Mesenchymal stem cell (in vitro differentiated cells and primary cell): Measurements from ENCODE around the gene QSOX1.
"Not testable (repeated sequence)": the region's sequence is repeated elsewhere in the genome, so short reads cannot be mapped to it uniquely, and the experiment has no call there.

ENCODE experiments used
- DNase-seq: peaks from one replicate; pipeline ENCODE4 v3.0.0-alpha.2; 2013
- H2AFZ ChIP-seq: one replicate; pipeline ENCODE4 v1.6.1; 2013; ENCODE audit warnings: low read depth, mild to moderate bottlenecking, control low read depth, inconsistent platforms, low read length, moderate library complexity
- H2AK5ac ChIP-seq: 2 replicates; pipeline ENCODE4 v1.6.1; 2013; ENCODE audit warnings: low read length, moderate library complexity, mild to moderate bottlenecking, inconsistent platforms; ENCODE audit not compliant: severe bottlenecking
- H2BK120ac ChIP-seq: one replicate; pipeline ENCODE4 v1.6.1; 2013; ENCODE audit warnings: low read depth, mild to moderate bottlenecking, inconsistent platforms, low read length, moderate library complexity
- H2BK12ac ChIP-seq, 2 experiments: one replicate each; pipeline ENCODE4 v1.6.1; 2013; ENCODE audit warnings: inconsistent platforms in 2 of 2, low read length in 2 of 2, mild to moderate bottlenecking in 2 of 2, moderate library complexity in 2 of 2, control low read depth in 1 of 2
- H2BK15ac ChIP-seq: one replicate; pipeline ENCODE4 v1.6.1; 2013; ENCODE audit warnings: mild to moderate bottlenecking, low read depth, inconsistent platforms; ENCODE audit not compliant: poor library complexity, severe bottlenecking
- H2BK5ac ChIP-seq: 2 replicates; pipeline ENCODE4 v1.6.1; 2013; ENCODE audit warnings: low read depth, mild to moderate bottlenecking, low read length, control low read depth, inconsistent platforms; ENCODE audit not compliant: poor library complexity, severe bottlenecking
- H3K14ac ChIP-seq, 2 experiments: one replicate each; pipeline ENCODE4 v1.6.1; 2013; ENCODE audit warnings: inconsistent platforms in 2 of 2, low read length in 2 of 2, control low read depth in 1 of 2, mild to moderate bottlenecking in 1 of 2, moderate library complexity in 1 of 2
- H3K18ac ChIP-seq, 2 experiments: one replicate each; pipeline ENCODE4 v1.6.1; 2013; ENCODE audit warnings: inconsistent platforms in 2 of 2, low read length in 2 of 2, control low read depth in 1 of 2, low read depth in 1 of 2, mild to moderate bottlenecking in 1 of 2
- H3K23ac ChIP-seq, 2 experiments: one replicate each; pipeline ENCODE4 v1.6.1; 2013; ENCODE audit warnings: inconsistent platforms in 2 of 2, low read length in 2 of 2, mild to moderate bottlenecking in 2 of 2, moderate library complexity in 2 of 2, control low read depth in 1 of 2
- H3K27ac ChIP-seq: 2 replicates; pipeline ENCODE4 v1.5.1; 2013; ENCODE audit warnings: mild to moderate bottlenecking, moderate library complexity, low read length, control low read depth, inconsistent platforms; ENCODE audit not compliant: poor library complexity, severe bottlenecking
- H3K27me3 ChIP-seq, 2 experiments: 2 replicates each; pipeline versions ENCODE4 v1.6.1 to v1.7.0; 2013; ENCODE audit warnings: low read length in 2 of 2, mild to moderate bottlenecking in 2 of 2, moderate library complexity in 2 of 2, control low read depth in 1 of 2, inconsistent platforms in 1 of 2; ENCODE audit not compliant: control insufficient read depth in 1 of 2, insufficient read depth in 1 of 2
- H3K36me3 ChIP-seq, 2 experiments: 2 replicates each; pipeline versions ENCODE4 v1.6.1 to v1.7.0; 2013; ENCODE audit warnings: low read length in 2 of 2, control low read depth in 1 of 2, inconsistent platforms in 1 of 2, low read depth in 1 of 2, mild to moderate bottlenecking in 1 of 2; ENCODE audit not compliant: insufficient read depth in 2 of 2, control insufficient read depth in 1 of 2
- H3K4ac ChIP-seq, 2 experiments: one replicate each; pipeline ENCODE4 v1.6.1; 2013; ENCODE audit warnings: inconsistent platforms in 2 of 2, low read length in 2 of 2, mild to moderate bottlenecking in 2 of 2, moderate library complexity in 2 of 2, control low read depth in 1 of 2, low read depth in 1 of 2
- H3K4me1 ChIP-seq: 2 replicates; pipeline ENCODE4 v1.6.1; 2013; ENCODE audit warnings: low read depth, low read length, control low read depth; ENCODE audit not compliant: control insufficient read depth, insufficient read depth
- H3K4me2 ChIP-seq: 2 replicates; pipeline ENCODE4 v1.6.1; 2013; ENCODE audit warnings: low read length, mild to moderate bottlenecking, inconsistent platforms; ENCODE audit not compliant: poor library complexity, severe bottlenecking
- H3K4me3 ChIP-seq, 2 experiments: 2 replicates each; pipeline versions ENCODE4 v1.5.1 to v1.7.0; 2013; ENCODE audit warnings: low read length in 2 of 2, mild to moderate bottlenecking in 2 of 2, control low read depth in 1 of 2, low read depth in 1 of 2; ENCODE audit not compliant: insufficient read depth in 1 of 2
- H3K79me1 ChIP-seq: replicated peaks from 2 replicates; pipeline ENCODE4 v1.6.1; 2013; ENCODE audit warnings: mild to moderate bottlenecking, control low read depth, low read length, inconsistent platforms; ENCODE audit not compliant: poor library complexity, severe bottlenecking
- H3K9ac ChIP-seq: 2 replicates; pipeline ENCODE4 v1.7.0; 2013; ENCODE audit warnings: mild to moderate bottlenecking, low read length, moderate library complexity
- H3K9me3 ChIP-seq: 2 replicates; pipeline ENCODE4 v1.7.0; 2013; ENCODE audit warnings: mild to moderate bottlenecking, low read length; ENCODE audit not compliant: control insufficient read depth
- H4K8ac ChIP-seq: one replicate; pipeline ENCODE4 v1.6.1; 2013; ENCODE audit warnings: inconsistent platforms, mild to moderate bottlenecking, low read length, moderate library complexity
- H4K91ac ChIP-seq: one replicate; pipeline ENCODE4 v1.6.1; 2013; ENCODE audit warnings: mild to moderate bottlenecking, low read length, inconsistent platforms
- WGBS: methylation state at CpG from one replicate; pipeline ENCODE4 v1.1.7; 2013; ENCODE audit warnings: mixed read lengths; 5-methylcytosine and 5-hydroxymethylcytosine counted together

QSOX1 gene

DNA sequence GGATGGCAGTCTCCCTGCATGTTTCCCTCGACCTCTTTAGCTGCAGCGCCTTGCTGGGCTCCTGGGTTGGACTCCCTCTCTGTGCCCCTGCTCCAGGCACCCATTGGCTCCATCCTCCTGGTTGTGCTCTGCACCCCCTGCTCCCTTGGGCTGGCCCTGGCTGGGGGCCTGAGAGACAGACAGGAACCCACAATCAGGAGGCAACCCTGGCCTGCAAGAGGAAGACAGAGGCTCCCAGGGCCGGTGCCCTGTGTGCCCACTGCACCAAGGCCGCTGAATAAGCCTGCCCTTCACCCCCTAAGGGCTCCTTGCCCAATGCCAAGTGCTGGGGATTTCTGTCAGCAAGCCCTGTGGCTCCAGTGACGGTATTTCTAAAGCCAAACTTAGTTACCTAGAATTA lies 43.9 kb downstream of the QSOX1 start:
- no peak overlapping the region for H2AK5ac ChIP-seq
- no peak overlapping the region for H3K18ac ChIP-seq
- H2BK5ac ChIP-seq, result no peak overlapping the region
- no peak overlapping the region for H3K14ac ChIP-seq
- H3K4ac ChIP-seq, result no peak overlapping the region
- H3K9ac ChIP-seq, result no peak overlapping the region
- no peak overlapping the region for H3K4me2 ChIP-seq
- no peak overlapping the region for H3K4me3 ChIP-seq
- H3K9me3 ChIP-seq, result no peaks in the 10 kb centered on the region
- H4K8ac ChIP-seq, result no peak overlapping the region
- no peak overlapping the region for H2BK15ac ChIP-seq
- no peaks in the 10 kb centered on the region for H3K27me3 ChIP-seq
- DNase-seq, result no peak
- no peak overlapping the region for H3K27ac ChIP-seq
- no peak overlapping the region for H4K91ac ChIP-seq
- H3K23ac ChIP-seq, result no peak overlapping the region
- H3K36me3 ChIP-seq, result peaks cover 53 to 64% of the 10 kb centered on the region in 2 experiments
- H2BK12ac ChIP-seq, result no peak overlapping the region
- H2AFZ ChIP-seq, result no peak overlapping the region
- H3K79me1 ChIP-seq, result no peaks in the 10 kb centered on the region
- 86% methylated on average over 5 of the region's 5 CpGs for WGBS
- H3K4me1 ChIP-seq, result peaks cover 2% of the 10 kb centered on the region
- no peak overlapping the region for H2BK120ac ChIP-seq

DNA sequence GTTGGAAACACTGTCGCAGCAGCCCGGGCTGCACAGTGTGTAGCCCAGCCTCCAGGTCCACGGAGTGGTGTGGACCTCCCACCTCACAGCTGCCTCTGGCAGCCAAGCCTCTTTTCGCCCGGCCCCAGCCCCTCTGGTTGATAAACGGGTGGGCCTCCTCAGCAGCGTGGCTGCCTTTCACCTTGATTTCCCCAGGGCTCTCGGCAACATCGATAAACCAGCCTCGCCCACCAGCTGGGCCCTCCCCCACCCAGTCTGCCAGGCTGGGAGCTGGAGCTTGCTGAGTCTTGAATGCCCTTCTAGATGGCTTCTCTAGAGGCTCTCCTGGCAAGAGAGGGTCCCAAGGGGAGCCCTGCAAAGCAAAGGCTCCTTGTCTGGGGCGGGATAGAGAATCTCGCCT lies 44.3 kb downstream of the QSOX1 start:
- Histone ChIP-seq H2AK5ac (no peak overlapping the region), H3K4me1 (peaks cover 2% of the 10 kb centered on the region), H3K23ac (no peak overlapping the region), H3K36me3 (peaks cover 53 to 60% of the 10 kb centered on the region in 2 experiments), H2BK15ac (no peak overlapping the region), H3K4ac (no peak overlapping the region), H2BK5ac (no peak overlapping the region), H3K27ac (no peak overlapping the region), H3K9me3 (no peaks in the 10 kb centered on the region), H3K9ac (no peak overlapping the region), H4K8ac (no peak overlapping the region), H2AFZ (no peak overlapping the region), H3K4me2 (no peak overlapping the region), H4K91ac (no peak overlapping the region), H2BK12ac (no peak overlapping the region), H3K27me3 (no peaks in the 10 kb centered on the region), H3K79me1 (no peaks in the 10 kb centered on the region), H3K18ac (no peak overlapping the region), H3K4me3 (no peak overlapping the region), H3K14ac (no peak overlapping the region), H2BK120ac (no peak overlapping the region)
- DNase-seq, result no peak
- 97% methylated on average over 12 of the region's 12 CpGs for WGBS

- H4K91ac ChIP-seq, result no peak overlapping the region
- H4K8ac ChIP-seq, result no peak overlapping the region
- no peak overlapping the region for H3K4me2 ChIP-seq
- DNase-seq, result no peak
- H3K23ac ChIP-seq, result no peak overlapping the region
- H2BK120ac ChIP-seq, result no peak overlapping the region
- no peak overlapping the region for H2AFZ ChIP-seq
- no peak overlapping the region for H3K14ac ChIP-seq
- 92% methylated on average over 5 of the region's 7 CpGs for WGBS
- no peaks in the 10 kb centered on the region for H3K27me3 ChIP-seq
- H2BK15ac ChIP-seq, result no peak overlapping the region
- no peaks in the 10 kb centered on the region for H3K9me3 ChIP-seq
- no peak overlapping the region for H3K4ac ChIP-seq
- H2BK5ac ChIP-seq, result no peak overlapping the region
- H3K4me1 ChIP-seq, result peaks cover 2% of the 10 kb centered on the region
- no peak overlapping the region for H3K9ac ChIP-seq
- H3K27ac ChIP-seq, result no peak overlapping the region
- no peak overlapping the region for H2AK5ac ChIP-seq
- H3K4me3 ChIP-seq, result no peak overlapping the region
- H3K36me3 ChIP-seq, result peaks cover 28 to 37% of the 10 kb centered on the region in 2 experiments
- H3K79me1 ChIP-seq, result no peaks in the 10 kb centered on the region
- H2BK12ac ChIP-seq, result no peak overlapping the region
- H3K18ac ChIP-seq, result no peak overlapping the region
These were observed 47.0 kb downstream of the QSOX1 start for GRCh38 chr1:180201451-180202200.

GRCh38 chr1:180202588-180202987 lies 47.9 kb downstream of the QSOX1 start:
- H3K4me2 ChIP-seq, H2BK12ac ChIP-seq, DNase-seq, H3K18ac ChIP-seq, H3K23ac ChIP-seq, H2BK120ac ChIP-seq, H3K4me3 ChIP-seq, H2AFZ ChIP-seq, H3K79me1 ChIP-seq, H3K27ac ChIP-seq, H3K9ac ChIP-seq, H4K91ac ChIP-seq, H3K27me3 ChIP-seq, H3K4ac ChIP-seq, H3K14ac ChIP-seq, H2BK15ac ChIP-seq, H4K8ac ChIP-seq, H3K9me3 ChIP-seq, H3K4me1 ChIP-seq, H2BK5ac ChIP-seq, H2AK5ac ChIP-seq: not testable (repeated sequence)
- 88% methylated on average over 3 of the region's 5 CpGs for WGBS
- H3K36me3 ChIP-seq, result peaks cover 20 to 28% of the 10 kb centered on the region in 2 experiments
